Type B pancreatic cell (in vitro differentiated cells): ENCODE measurements around the gene SRPX. TPM values are rescaled to one million over a fixed set of nuclear protein-coding genes. Genes with fewer than 3 reads are reported as not detected.

Experiments
- DNase-seq: peaks from one replicate; pipeline ENCODE4 v3.0.0; 2021; ENCODE audit warnings: mixed read lengths; ENCODE audit not compliant: unreplicated experiment; ENCODE audit errors: extremely low spot score
- H3K27ac Mint-ChIP-seq: 2 replicates; pipeline ENCODE4 v1.8.0; 2021; ENCODE audit warnings: mild to moderate bottlenecking, mixed read lengths
- H3K27me3 Mint-ChIP-seq: 2 replicates; pipeline ENCODE4 v1.8.0; 2021; ENCODE audit warnings: mixed read lengths
- H3K36me3 Mint-ChIP-seq: 2 replicates; pipeline ENCODE4 v1.8.0; 2021; ENCODE audit warnings: mixed read lengths
- H3K4me1 Mint-ChIP-seq: one replicate; pipeline ENCODE4 v1.8.0; 2021; ENCODE audit warnings: mixed read lengths; ENCODE audit not compliant: unreplicated experiment
- H3K4me3 Mint-ChIP-seq: 2 replicates; pipeline ENCODE4 v1.8.0; 2021; ENCODE audit warnings: mild to moderate bottlenecking, mixed read lengths
- H3K9me3 Mint-ChIP-seq: 2 replicates; pipeline ENCODE4 v1.8.0; 2021; ENCODE audit warnings: mixed read lengths
- total RNA-seq: library from RNA; stranded (reverse); gene quantifications from 2 replicates; pipeline ENCODE4 v1.2.1, GENCODE V29; 2021; ENCODE audit warnings: low replicate concordance
- TF ChIP-seq, protein P1 (sequence below): fragments of 200-600 bp; sonication (generic); conservative IDR thresholded peaks from 2 replicates; pipeline ENCODE4 v1.5.0; 2021; ENCODE audit warnings: antibody characterized with exemption, mild to moderate bottlenecking

SRPX gene
- total RNA-seq, 1 donor from 2014 or later, result 8.4 TPM

DNA sequence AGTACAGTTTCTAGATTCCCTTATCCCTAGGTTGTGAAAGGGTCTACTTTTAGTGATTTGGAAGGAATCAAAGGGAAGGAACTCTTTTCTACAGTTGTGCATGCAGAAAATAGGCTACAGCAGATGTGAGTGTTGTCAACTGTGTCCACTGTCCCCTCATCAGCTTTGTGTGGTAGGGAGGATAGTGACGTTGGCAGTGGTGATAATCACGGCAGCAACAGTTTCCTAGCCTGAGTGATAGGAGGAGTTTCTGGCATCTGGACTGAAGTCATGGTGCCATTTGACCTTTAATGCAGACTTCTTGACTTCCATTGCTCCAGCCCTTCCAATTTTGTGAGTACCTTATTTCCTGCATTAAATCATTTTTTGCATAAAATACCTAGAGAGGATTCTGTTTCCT is 39.3 kb downstream of the SRPX start:
- TF ChIP-seq, protein P1, sequence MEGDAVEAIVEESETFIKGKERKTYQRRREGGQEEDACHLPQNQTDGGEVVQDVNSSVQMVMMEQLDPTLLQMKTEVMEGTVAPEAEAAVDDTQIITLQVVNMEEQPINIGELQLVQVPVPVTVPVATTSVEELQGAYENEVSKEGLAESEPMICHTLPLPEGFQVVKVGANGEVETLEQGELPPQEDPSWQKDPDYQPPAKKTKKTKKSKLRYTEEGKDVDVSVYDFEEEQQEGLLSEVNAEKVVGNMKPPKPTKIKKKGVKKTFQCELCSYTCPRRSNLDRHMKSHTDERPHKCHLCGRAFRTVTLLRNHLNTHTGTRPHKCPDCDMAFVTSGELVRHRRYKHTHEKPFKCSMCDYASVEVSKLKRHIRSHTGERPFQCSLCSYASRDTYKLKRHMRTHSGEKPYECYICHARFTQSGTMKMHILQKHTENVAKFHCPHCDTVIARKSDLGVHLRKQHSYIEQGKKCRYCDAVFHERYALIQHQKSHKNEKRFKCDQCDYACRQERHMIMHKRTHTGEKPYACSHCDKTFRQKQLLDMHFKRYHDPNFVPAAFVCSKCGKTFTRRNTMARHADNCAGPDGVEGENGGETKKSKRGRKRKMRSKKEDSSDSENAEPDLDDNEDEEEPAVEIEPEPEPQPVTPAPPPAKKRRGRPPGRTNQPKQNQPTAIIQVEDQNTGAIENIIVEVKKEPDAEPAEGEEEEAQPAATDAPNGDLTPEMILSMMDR, result no peak
- H3K4me3 Mint-ChIP-seq, result no peak overlapping the region
- DNase-seq, result no peak
- H3K36me3 Mint-ChIP-seq, result no peaks in the 10 kb centered on the region
- H3K4me1 Mint-ChIP-seq, result no peaks in the 10 kb centered on the region
- H3K27me3 Mint-ChIP-seq, result no peaks in the 10 kb centered on the region
- H3K9me3 Mint-ChIP-seq, result no peaks in the 10 kb centered on the region
- H3K27ac Mint-ChIP-seq, result no peak overlapping the region

DNA sequence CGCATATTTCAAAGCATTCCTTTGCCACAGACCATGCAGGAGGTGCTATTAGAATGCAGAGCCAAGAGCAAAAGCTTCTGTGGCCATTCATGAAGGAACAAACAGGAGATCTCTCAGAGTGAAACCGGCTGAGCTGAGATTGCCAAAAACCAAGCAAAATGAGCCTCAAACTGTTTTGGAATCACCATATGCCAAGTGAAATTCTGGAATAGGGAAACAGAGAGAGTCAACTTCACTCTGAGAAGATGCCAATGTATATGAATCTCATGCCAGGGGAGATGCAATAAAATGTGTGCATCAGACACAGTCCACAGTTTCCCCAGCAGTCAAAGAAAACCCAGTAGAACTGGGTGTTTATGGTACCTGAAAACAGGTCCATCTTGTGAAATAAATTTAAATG is 42.3 kb downstream of the SRPX start:
- Mint-ChIP-seq H3K4me1 (no peaks in the 10 kb centered on the region), H3K27me3 (no peaks in the 10 kb centered on the region), H3K4me3 (no peak overlapping the region), H3K9me3 (no peaks in the 10 kb centered on the region), H3K27ac (no peak overlapping the region), H3K36me3 (no peaks in the 10 kb centered on the region)
- TF ChIP-seq, protein P1, result no peak
- DNase-seq, result no peak

DNA sequence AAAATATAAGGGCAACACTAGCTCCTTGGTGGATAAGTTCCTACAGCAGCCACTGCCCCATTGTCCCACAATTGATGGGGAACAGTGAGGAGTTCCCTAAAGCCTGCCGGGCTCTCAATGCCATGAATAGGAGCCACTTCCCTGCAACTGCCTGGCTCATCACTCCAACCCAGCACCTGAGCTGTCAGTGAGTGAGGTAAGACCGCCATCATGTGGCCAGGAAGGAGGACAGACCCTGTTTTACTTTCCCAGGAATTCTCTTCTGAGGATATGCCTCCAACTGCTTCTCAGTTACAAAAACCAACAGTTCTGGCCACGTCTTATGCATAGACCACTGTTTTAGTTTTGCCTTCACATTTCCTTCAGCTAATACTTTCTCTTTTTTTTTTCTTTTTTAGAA is 45.5 kb downstream of the SRPX start:
- Mint-ChIP-seq H3K9me3 (no peaks in the 10 kb centered on the region), H3K27ac (no peak overlapping the region), H3K36me3 (no peaks in the 10 kb centered on the region), H3K27me3 (no peaks in the 10 kb centered on the region), H3K4me1 (no peaks in the 10 kb centered on the region), H3K4me3 (no peak overlapping the region)
- no peak for DNase-seq
- TF ChIP-seq, protein P1, result peak; percentile 74

DNA sequence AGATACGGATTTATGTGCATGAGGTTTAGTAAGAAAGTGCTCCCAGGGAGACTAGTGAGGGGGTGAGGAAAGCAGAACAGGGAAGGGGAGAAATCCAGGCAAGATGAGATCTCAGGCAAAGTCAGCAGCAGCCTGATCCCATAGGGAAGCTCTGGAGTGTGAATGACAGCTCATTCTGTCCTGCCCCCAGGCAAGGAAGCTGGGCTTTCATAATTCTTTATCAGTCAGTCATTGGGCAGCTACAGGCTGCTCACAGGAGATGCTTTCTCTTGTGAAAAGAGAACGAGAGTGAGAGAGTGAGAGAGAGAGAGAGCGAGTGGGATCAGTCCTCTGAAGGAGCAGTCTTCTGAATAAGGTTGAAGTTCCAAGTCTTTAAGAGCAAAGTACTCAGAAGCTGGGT is 48.1 kb downstream of the SRPX start:
- Mint-ChIP-seq H3K27me3 (no peaks in the 10 kb centered on the region), H3K9me3 (no peaks in the 10 kb centered on the region), H3K4me1 (no peaks in the 10 kb centered on the region), H3K27ac (no peak overlapping the region), H3K4me3 (no peak overlapping the region), H3K36me3 (no peaks in the 10 kb centered on the region)
- no peak for DNase-seq
- TF ChIP-seq, protein P1, result no peak

- no peak overlapping the region for H3K27ac Mint-ChIP-seq
- no peak for DNase-seq
- TF ChIP-seq, protein P1, result no peak
- no peak overlapping the region for H3K4me3 Mint-ChIP-seq
- H3K4me1 Mint-ChIP-seq, result no peaks in the 10 kb centered on the region
- H3K36me3 Mint-ChIP-seq, result no peaks in the 10 kb centered on the region
- no peaks in the 10 kb centered on the region for H3K27me3 Mint-ChIP-seq
- H3K9me3 Mint-ChIP-seq, result no peaks in the 10 kb centered on the region
Observed at GRCh38 chrX:38170556-38170955, 50.1 kb downstream of the SRPX start.

DNA sequence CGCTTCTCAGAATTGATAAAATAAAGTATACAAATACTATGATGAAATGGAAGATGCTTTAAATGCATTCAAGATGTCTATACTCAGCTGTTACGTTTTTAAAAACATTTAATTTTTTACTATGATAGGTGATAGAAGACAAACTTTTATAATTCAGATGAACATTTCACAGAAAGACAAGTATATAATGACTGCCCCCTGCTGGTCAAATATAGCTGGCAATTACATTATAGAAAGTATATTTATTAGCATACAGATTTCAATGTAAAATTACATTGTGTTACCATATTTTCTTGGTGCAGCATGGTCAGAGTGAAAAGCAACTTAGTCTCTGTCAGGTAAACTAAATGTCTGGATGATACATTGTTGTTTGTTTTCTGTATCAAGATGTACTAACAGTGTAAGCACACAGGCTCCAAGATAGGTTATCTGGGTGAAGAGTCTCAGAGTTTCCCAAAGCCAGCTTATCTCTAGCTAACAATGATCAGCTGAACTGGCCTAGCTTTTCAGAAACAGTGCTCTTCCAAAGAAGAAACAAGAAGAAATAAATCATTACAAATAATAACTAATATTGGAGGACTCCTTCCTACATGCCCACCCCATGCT is 54.1 kb downstream of the SRPX start:
- H3K36me3 Mint-ChIP-seq, result no peaks in the 10 kb centered on the region
- no peaks in the 10 kb centered on the region for H3K27me3 Mint-ChIP-seq
- H3K9me3 Mint-ChIP-seq, result no peaks in the 10 kb centered on the region
- no peaks in the 10 kb centered on the region for H3K4me1 Mint-ChIP-seq
- TF ChIP-seq, protein P1, result peak; percentile 83
- DNase-seq, result no peak
- H3K4me3 Mint-ChIP-seq, result no peak overlapping the region
- no peak overlapping the region for H3K27ac Mint-ChIP-seq
